HepG2 (cell line): Measurements from ENCODE around the gene TMEM134. TPM values are rescaled to one million over a fixed set of nuclear protein-coding genes. Genes with fewer than 3 reads are reported as not detected.

ENCODE experiments used
- CHD4 ChIP-seq: fragments of 200-600 bp; sonication (generic); IDR thresholded peaks from 2 replicates; pipeline ENCODE4 v1.7.0; 2017; ENCODE audit warnings: mild to moderate bottlenecking, low read length, borderline replicate concordance
- ERF ChIP-seq: IDR thresholded peaks from 2 replicates; pipeline ENCODE4 v1.6.1; 2018; ENCODE audit warnings: missing biosample characterization, missing genetic modification reagents
- HNRNPH1 ChIP-seq: fragments of 200-400 bp; formaldehyde crosslinking; optimal IDR thresholded peaks from 2 replicates; pipeline ENCODE3; 2017; ENCODE audit warnings: mild to moderate bottlenecking, low read depth, low read length
- KDM3A ChIP-seq: IDR thresholded peaks from 2 replicates; pipeline ENCODE4 v1.6.1; 2018; ENCODE audit warnings: low read depth, missing compliant biosample characterization
- KDM6A ChIP-seq: IDR thresholded peaks from 2 replicates; pipeline ENCODE4 v1.6.1; 2016; ENCODE audit warnings: low read depth
- PAWR ChIP-seq: sonication (generic); formaldehyde crosslinking; IDR thresholded peaks from 2 replicates; pipeline ENCODE4 v1.4.0; 2020; ENCODE audit warnings: missing genetic modification reagents, mild to moderate bottlenecking, borderline replicate concordance
- SIN3B ChIP-seq: fragments of 150-350 bp; IDR thresholded peaks from 2 replicates; pipeline ENCODE4 v1.6.1; 2014; ENCODE audit warnings: low read length
- SYNCRIP ChIP-seq: fragments of 200-400 bp; formaldehyde crosslinking; IDR thresholded peaks from 2 replicates; pipeline ENCODE4 v1.6.1; 2018; ENCODE audit warnings: mild to moderate bottlenecking, low read depth, low read length; ENCODE audit not compliant: insufficient read depth
- TEAD2 ChIP-seq: sonication (generic); formaldehyde crosslinking; IDR thresholded peaks from 2 replicates; pipeline ENCODE4 v1.9.0; 2021; ENCODE audit warnings: missing genetic modification reagents
- THAP11 ChIP-seq: IDR thresholded peaks from 2 replicates; pipeline ENCODE4 v1.6.1; 2016; ENCODE audit warnings: missing biosample characterization, missing genetic modification reagents
- TRIM24 ChIP-seq: sonication (generic); formaldehyde crosslinking; IDR thresholded peaks from 2 replicates; pipeline ENCODE4 v1.8.0; 2022; ENCODE audit warnings: mild to moderate bottlenecking, missing genetic modification reagents
- ZFYVE20 ChIP-seq: sonication (generic); formaldehyde crosslinking; IDR thresholded peaks from 2 replicates; pipeline ENCODE4 v1.8.0; 2023; ENCODE audit warnings: low read depth, mild to moderate bottlenecking, moderate library complexity, missing genetic modification reagents, borderline replicate concordance
- ZNF7 ChIP-seq: IDR thresholded peaks from 2 replicates; pipeline ENCODE4 v1.6.1; 2016; ENCODE audit warnings: missing biosample characterization, missing genetic modification reagents
- polyA plus RNA-seq, 8 experiments: library from polyadenylated mRNA; depleted of rRNA in 3 of 8; stranded (reverse) in 7 of 8; unstranded in 1 of 8; fragments of >200 nt; fragmentation: Illumina TruSeq in 4 of 8; extraction: Trizol in 4 of 8; gene quantifications; 2 replicates each; pipeline versions ENCODE4 v1.2.1 to v1.2.3, GENCODE V29; 2011 to 2016; ENCODE audit warnings: low read depth in 4 of 8, missing spikeins in 1 of 8, mixed read lengths in 1 of 8; ENCODE audit not compliant: insufficient read depth in 1 of 8
- total RNA-seq, 5 experiments: library from RNA; depleted of rRNA; stranded (reverse); fragments of >200 nt; fragmentation: Illumina TruSeq; extraction: Trizol; gene quantifications; 2 replicates each; pipeline ENCODE4 v1.2.3, GENCODE V29; 2016; ENCODE audit warnings: low read depth in 1 of 5
- TF ChIP-seq, protein P1 (sequence below), 2 experiments: sonication (generic) in 1 of 2; formaldehyde crosslinking in 1 of 2; IDR thresholded peaks; 2 replicates each; pipeline versions ENCODE4 v1.6.1 to v1.9.0; 2014 to 2022; ENCODE audit warnings: antibody characterized with exemption in 1 of 2, borderline replicate concordance in 1 of 2, inconsistent platforms in 1 of 2, low read depth in 1 of 2, missing genetic modification reagents in 1 of 2
- TF ChIP-seq, protein P2 (sequence below): conservative IDR thresholded peaks from 2 replicates; pipeline ENCODE4 v1.6.1; 2018; ENCODE audit warnings: missing genetic modification reagents
- TF ChIP-seq, protein P3 (sequence below): sonication (generic); formaldehyde crosslinking; IDR thresholded peaks from 2 replicates; pipeline ENCODE4 v1.4.0; 2020; ENCODE audit warnings: missing genetic modification reagents
- TF ChIP-seq, protein P4 (sequence below): sonication (generic); formaldehyde crosslinking; conservative IDR thresholded peaks from 2 replicates; pipeline ENCODE4 v1.8.0; 2022; ENCODE audit warnings: low read depth, missing genetic modification reagents

TMEM134 gene
- total and polyA plus RNA-seq, 2 of the 13 experiments (the other 11 are each of a cell fraction or from before 2014, with no cell fraction given): 6.9 to 26.9 TPM

DNA sequence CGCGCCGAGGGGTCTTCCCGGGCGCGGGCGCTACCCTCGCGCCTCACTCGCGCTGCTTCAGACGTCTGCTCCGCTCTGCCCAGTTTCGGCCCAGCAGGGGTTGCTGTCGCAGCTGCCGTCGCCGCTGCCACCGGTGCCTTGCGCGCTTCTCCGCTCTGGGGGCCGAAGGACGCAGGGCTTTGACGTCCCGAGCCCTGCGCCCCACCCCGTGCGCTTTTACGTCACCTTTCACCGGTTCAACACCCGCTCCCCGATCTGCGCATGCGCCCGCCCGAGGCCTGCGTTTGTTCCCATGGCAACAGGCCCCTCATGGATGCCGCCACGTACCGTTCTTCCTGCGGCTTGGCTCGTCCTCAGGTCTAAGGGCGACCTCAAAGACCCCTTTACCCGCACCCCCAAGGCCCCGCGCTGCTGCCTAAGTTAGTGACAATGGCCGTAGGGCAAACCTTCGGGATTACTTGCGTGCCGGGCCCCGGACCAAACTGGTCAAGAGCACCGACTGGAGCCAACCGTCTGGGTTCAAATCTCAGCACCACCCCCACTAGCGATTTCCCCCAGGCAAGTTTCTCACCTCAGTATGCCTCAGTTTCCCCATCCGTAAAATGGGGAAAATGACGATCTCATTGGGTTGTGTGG lies 39.6 kb upstream of the TMEM134 start (continued):
- TF ChIP-seq TRIM24 (CRISPR knock-in tag) (no peak), SIN3B (peak; percentile 68; the same call in 1 of the 2 replicates), PAWR (CRISPR knock-in tag) (0 out of 2 replicates have a peak, but pooled peaks have one; percentile 34), ERF (CRISPR knock-in tag) (peak; percentile 76; the same call in 1 of the 2 replicates), THAP11 (CRISPR knock-in tag) (peak; percentile 85), SYNCRIP (no peak), TEAD2 (CRISPR knock-in tag) (no peak), KDM3A (CRISPR knock-in tag) (no peak), ZFYVE20 (CRISPR knock-in tag) (no peak), CHD4 (0 out of 2 replicates have a peak, but pooled peaks have one; percentile 5), KDM6A (no peak), HNRNPH1 (no peak), ZNF7 (CRISPR knock-in tag) (no peak)
- TF ChIP-seq, protein P1, sequence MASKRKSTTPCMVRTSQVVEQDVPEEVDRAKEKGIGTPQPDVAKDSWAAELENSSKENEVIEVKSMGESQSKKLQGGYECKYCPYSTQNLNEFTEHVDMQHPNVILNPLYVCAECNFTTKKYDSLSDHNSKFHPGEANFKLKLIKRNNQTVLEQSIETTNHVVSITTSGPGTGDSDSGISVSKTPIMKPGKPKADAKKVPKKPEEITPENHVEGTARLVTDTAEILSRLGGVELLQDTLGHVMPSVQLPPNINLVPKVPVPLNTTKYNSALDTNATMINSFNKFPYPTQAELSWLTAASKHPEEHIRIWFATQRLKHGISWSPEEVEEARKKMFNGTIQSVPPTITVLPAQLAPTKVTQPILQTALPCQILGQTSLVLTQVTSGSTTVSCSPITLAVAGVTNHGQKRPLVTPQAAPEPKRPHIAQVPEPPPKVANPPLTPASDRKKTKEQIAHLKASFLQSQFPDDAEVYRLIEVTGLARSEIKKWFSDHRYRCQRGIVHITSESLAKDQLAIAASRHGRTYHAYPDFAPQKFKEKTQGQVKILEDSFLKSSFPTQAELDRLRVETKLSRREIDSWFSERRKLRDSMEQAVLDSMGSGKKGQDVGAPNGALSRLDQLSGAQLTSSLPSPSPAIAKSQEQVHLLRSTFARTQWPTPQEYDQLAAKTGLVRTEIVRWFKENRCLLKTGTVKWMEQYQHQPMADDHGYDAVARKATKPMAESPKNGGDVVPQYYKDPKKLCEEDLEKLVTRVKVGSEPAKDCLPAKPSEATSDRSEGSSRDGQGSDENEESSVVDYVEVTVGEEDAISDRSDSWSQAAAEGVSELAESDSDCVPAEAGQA (IDR thresholded peaks at IDR 0.05; ENCODE audit: low read depth): peak; percentile 74; the same call in 1 of the 2 replicates
- TF ChIP-seq, protein P1 (CRISPR knock-in tag; IDR thresholded peaks at IDR 0.05; ENCODE audit: borderline replicate concordance): no peak
- TF ChIP-seq, protein P2, sequence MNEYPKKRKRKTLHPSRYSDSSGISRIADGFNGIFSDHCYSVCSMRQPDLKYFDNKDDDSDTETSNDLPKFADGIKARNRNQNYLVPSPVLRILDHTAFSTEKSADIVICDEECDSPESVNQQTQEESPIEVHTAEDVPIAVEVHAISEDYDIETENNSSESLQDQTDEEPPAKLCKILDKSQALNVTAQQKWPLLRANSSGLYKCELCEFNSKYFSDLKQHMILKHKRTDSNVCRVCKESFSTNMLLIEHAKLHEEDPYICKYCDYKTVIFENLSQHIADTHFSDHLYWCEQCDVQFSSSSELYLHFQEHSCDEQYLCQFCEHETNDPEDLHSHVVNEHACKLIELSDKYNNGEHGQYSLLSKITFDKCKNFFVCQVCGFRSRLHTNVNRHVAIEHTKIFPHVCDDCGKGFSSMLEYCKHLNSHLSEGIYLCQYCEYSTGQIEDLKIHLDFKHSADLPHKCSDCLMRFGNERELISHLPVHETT (CRISPR knock-in tag): 0 out of 2 replicates have a peak, but pooled peaks have one; percentile 60
- TF ChIP-seq, protein P3, sequence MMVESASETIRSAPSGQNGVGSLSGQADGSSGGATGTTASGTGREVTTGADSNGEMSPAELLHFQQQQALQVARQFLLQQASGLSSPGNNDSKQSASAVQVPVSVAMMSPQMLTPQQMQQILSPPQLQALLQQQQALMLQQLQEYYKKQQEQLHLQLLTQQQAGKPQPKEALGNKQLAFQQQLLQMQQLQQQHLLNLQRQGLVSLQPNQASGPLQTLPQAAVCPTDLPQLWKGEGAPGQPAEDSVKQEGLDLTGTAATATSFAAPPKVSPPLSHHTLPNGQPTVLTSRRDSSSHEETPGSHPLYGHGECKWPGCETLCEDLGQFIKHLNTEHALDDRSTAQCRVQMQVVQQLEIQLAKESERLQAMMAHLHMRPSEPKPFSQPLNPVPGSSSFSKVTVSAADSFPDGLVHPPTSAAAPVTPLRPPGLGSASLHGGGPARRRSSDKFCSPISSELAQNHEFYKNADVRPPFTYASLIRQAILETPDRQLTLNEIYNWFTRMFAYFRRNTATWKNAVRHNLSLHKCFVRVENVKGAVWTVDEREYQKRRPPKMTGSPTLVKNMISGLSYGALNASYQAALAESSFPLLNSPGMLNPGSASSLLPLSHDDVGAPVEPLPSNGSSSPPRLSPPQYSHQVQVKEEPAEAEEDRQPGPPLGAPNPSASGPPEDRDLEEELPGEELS (CRISPR knock-in tag): 0 out of 2 replicates have a peak, but pooled peaks have one; percentile 53
- TF ChIP-seq, protein P4, sequence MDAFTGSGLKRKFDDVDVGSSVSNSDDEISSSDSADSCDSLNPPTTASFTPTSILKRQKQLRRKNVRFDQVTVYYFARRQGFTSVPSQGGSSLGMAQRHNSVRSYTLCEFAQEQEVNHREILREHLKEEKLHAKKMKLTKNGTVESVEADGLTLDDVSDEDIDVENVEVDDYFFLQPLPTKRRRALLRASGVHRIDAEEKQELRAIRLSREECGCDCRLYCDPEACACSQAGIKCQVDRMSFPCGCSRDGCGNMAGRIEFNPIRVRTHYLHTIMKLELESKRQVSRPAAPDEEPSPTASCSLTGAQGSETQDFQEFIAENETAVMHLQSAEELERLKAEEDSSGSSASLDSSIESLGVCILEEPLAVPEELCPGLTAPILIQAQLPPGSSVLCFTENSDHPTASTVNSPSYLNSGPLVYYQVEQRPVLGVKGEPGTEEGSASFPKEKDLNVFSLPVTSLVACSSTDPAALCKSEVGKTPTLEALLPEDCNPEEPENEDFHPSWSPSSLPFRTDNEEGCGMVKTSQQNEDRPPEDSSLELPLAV (CRISPR knock-in tag): no peak
